Suprapubic skin (tissue), 3 donors: ENCODE data around the gene KLHL8.

ENCODE experiments used
- CTCF ChIP-seq, 2 donors: fragments of 200-600 bp in 1 of 2; fragments of 450-650 bp in 1 of 2; sonication (generic) in 1 of 2; IDR thresholded peaks; one replicate each; pipeline ENCODE4 v1.5.1; 2016 to 2019; ENCODE audit warnings: antibody characterized with exemption in 2 of 2, mild to moderate bottlenecking in 1 of 2, moderate library complexity in 1 of 2
- POLR2A ChIP-seq, 2 donors: fragments of 450-650 bp; IDR thresholded peaks; one replicate each; pipeline ENCODE4 v1.6.1; 2017; ENCODE audit warnings: antibody characterized with exemption in 2 of 2, mild to moderate bottlenecking in 2 of 2, moderate library complexity in 2 of 2

- no peak for TF ChIP-seq POLR2A (IDR thresholded peaks at IDR 0.05)
- no peak for TF ChIP-seq CTCF (IDR thresholded peaks at IDR 0.05)
Observed at GRCh38 chr4:87257523-87257922, 37.1 kb upstream of the KLHL8 start.
